Measurements from ENCODE around the gene HIPK1. TPM values are rescaled to one million over a fixed set of nuclear protein-coding genes. Genes with fewer than 3 reads are reported as not detected.

HIPK1 gene
- total and polyA plus RNA-seq, 4 donors, result 10.9 to 87.2 (median 54.5) TPM

GRCh38 chr1:114008480-114008941 lies 79.4 kb downstream of the HIPK1 start:
- TF ChIP-seq, protein P1, sequence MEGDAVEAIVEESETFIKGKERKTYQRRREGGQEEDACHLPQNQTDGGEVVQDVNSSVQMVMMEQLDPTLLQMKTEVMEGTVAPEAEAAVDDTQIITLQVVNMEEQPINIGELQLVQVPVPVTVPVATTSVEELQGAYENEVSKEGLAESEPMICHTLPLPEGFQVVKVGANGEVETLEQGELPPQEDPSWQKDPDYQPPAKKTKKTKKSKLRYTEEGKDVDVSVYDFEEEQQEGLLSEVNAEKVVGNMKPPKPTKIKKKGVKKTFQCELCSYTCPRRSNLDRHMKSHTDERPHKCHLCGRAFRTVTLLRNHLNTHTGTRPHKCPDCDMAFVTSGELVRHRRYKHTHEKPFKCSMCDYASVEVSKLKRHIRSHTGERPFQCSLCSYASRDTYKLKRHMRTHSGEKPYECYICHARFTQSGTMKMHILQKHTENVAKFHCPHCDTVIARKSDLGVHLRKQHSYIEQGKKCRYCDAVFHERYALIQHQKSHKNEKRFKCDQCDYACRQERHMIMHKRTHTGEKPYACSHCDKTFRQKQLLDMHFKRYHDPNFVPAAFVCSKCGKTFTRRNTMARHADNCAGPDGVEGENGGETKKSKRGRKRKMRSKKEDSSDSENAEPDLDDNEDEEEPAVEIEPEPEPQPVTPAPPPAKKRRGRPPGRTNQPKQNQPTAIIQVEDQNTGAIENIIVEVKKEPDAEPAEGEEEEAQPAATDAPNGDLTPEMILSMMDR (IDR thresholded peaks at IDR 0.05; ENCODE audit: control extremely low read depth, extremely low read depth), result no peak
- Histone ChIP-seq H3K4me1 (ENCODE audit: control insufficient read depth in 5 of 5, insufficient read depth in 5 of 5, low read length in 5 of 5) (peaks cover 0 to 7% (median 0%) of the 10 kb centered on the region in 5 donors), H3K9me3 (ENCODE audit: control insufficient read depth in 4 of 4, insufficient read depth in 3 of 4, low read length in 3 of 4) (peaks cover 0 to 2% (median 0%) of the 10 kb centered on the region in 4 donors), H3K4me3 (no peak overlapping the region), H3K27ac (ENCODE audit: low read depth in 1 of 2, low read length in 1 of 2) (no peak overlapping the region), H3K36me3 (ENCODE audit: control insufficient read depth in 4 of 4, insufficient read depth in 4 of 4, low read length in 4 of 4) (peaks cover 0 to 3% (median 0%) of the 10 kb centered on the region in 4 donors), H3K9ac (ENCODE audit: insufficient read depth in 1 of 2, low read length in 2 of 2) (no peak overlapping the region), H3K27me3 (ENCODE audit: control insufficient read depth in 3 of 3, insufficient read depth in 3 of 3, low read length in 2 of 3) (no peaks in the 10 kb centered on the region)
- WGBS, 2 donors, result 74 to 93% methylated on average over 2 of the region's 2 CpGs
- ATAC-seq (ENCODE audit: insufficient read depth, low FRiP score), result no peak
- DNase-seq, result no peak

DNA sequence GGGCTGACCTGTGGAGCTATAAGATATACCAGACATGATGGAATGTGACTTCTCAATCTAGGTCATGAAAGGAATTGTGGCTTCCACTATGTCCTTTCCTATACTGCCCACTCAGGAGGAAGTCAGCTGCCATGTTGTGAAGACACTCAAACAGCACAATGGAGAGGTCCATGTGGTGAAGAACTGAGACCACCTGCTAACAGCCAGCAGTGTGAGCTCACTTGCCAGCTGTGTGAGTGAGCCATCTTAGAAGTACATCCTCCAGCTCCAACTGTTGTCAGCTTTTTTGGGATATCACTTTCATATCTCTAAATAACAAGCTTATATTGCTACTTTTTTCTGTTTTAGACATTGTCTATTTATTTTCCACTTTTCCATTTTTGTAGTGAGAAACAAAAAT lies 79.9 kb downstream of the HIPK1 start:
- ATAC-seq (ENCODE audit: insufficient read depth, low FRiP score), result no peak
- TF ChIP-seq, protein P1 (IDR thresholded peaks at IDR 0.05; ENCODE audit: control extremely low read depth, extremely low read depth), result no peak
- Histone ChIP-seq H3K27ac (ENCODE audit: low read depth in 1 of 2, low read length in 1 of 2) (no peak overlapping the region), H3K27me3 (ENCODE audit: control insufficient read depth in 3 of 3, insufficient read depth in 3 of 3, low read length in 2 of 3) (no peaks in the 10 kb centered on the region), H3K9me3 (ENCODE audit: control insufficient read depth in 4 of 4, insufficient read depth in 3 of 4, low read length in 3 of 4) (peaks cover 0 to 2% (median 0%) of the 10 kb centered on the region in 4 donors), H3K36me3 (ENCODE audit: control insufficient read depth in 4 of 4, insufficient read depth in 4 of 4, low read length in 4 of 4) (peaks cover 0 to 3% (median 0%) of the 10 kb centered on the region in 4 donors), H3K4me3 (no peak overlapping the region), H3K9ac (ENCODE audit: insufficient read depth in 1 of 2, low read length in 2 of 2) (no peak overlapping the region), H3K4me1 (ENCODE audit: control insufficient read depth in 5 of 5, insufficient read depth in 5 of 5, low read length in 5 of 5) (peaks cover 0 to 3% (median 0%) of the 10 kb centered on the region in 5 donors)
- no peak for DNase-seq

DNA sequence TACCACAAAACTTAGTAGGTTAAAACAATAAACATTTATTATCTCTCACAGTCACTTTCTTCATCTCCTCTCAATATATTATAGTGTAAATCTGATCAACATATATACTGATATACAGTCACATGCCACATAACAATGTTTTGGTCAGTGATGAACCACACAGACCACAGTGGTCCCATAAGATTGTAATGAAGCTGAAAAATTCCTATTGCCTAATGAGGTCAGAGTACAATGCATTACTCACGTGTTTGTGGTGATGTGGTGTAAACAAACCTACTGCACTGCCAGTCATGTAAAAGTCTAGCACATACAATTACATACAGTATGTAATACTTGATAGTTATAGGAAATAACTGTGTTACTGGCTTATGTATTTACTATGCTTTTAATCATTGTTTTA lies 80.3 kb downstream of the HIPK1 start:
- ATAC-seq (ENCODE audit: insufficient read depth, low FRiP score) (no peak), DNase-seq (no peak)
- Histone ChIP-seq H3K36me3 (ENCODE audit: control insufficient read depth in 4 of 4, insufficient read depth in 4 of 4, low read length in 4 of 4) (peaks cover 0 to 3% (median 0%) of the 10 kb centered on the region in 4 donors), H3K9ac (ENCODE audit: insufficient read depth in 1 of 2, low read length in 2 of 2) (no peak overlapping the region), H3K27ac (ENCODE audit: low read depth in 1 of 2, low read length in 1 of 2) (no peak overlapping the region), H3K4me3 (no peak overlapping the region), H3K9me3 (ENCODE audit: control insufficient read depth in 4 of 4, insufficient read depth in 3 of 4, low read length in 3 of 4) (peaks cover 0 to 2% (median 0%) of the 10 kb centered on the region in 4 donors), H3K27me3 (ENCODE audit: control insufficient read depth in 3 of 3, insufficient read depth in 3 of 3, low read length in 2 of 3) (no peaks in the 10 kb centered on the region), H3K4me1 (ENCODE audit: control insufficient read depth in 5 of 5, insufficient read depth in 5 of 5, low read length in 5 of 5) (no peaks in the 10 kb centered on the region)
- TF ChIP-seq, protein P1 (IDR thresholded peaks at IDR 0.05; ENCODE audit: control extremely low read depth, extremely low read depth), result no peak
- WGBS, 2 donors, result 67 to 73% methylated on average over 1 of the region's 1 CpG

Measured in lung (tissue), 12 donors.